GM12878 (cell line): ENCODE data around the gene FZD2. TPM values are rescaled to one million over a fixed set of nuclear protein-coding genes. Genes with fewer than 3 reads are reported as not detected.

ENCODE experiments used
- ATAC-seq: fragments of 200-7000 bp; cut with Tn5 transposase; 3 replicates; pipeline ENCODE4 v1.9.1; 2020; ENCODE audit warnings: mild to moderate bottlenecking, moderate library complexity
- BruUV-seq: library from RNA; stranded (reverse); fragments of 400-500 nt; replicated peaks from 2 replicates; lab custom pipeline; 2021; lab: Mats Ljungman, UMichigan
- CTCF ChIA-PET: fragments of 300-600 bp; sonication (Branson Sonifier 250); formaldehyde crosslinking; extraction: SDS; loops from one replicate; lab custom pipeline; 2021; ENCODE audit warnings: inconsistent platforms; lab: Yijun Ruan, JAX
- POLR2A ChIA-PET: fragments of 350-600 bp; formaldehyde crosslinking; extraction: SDS; loops from one replicate; lab custom pipeline; 2021; ENCODE audit warnings: inconsistent platforms; lab: Charles Lee
- RAD21 ChIA-PET: fragments of 300-600 bp; sonication (Branson Sonifier 250); formaldehyde crosslinking; loops from one replicate; lab custom pipeline; 2023; ENCODE audit warnings: antibody characterized with exemption; ENCODE audit not compliant: unreplicated experiment; lab: Charles Lee
- SMC1A ChIA-PET: fragments of 300-600 bp; sonication (Branson Sonifier 250); formaldehyde crosslinking; loops from one replicate; lab custom pipeline; 2023; ENCODE audit not compliant: unreplicated experiment, uncharacterized antibody; lab: Charles Lee
- DNase-seq: peaks from one replicate; pipeline ENCODE4 v3.0.0-alpha.2; 2011; ENCODE audit warnings: low read depth, low spot score
- FAIRE-seq: peaks from 3 replicates; lab custom pipeline; 2011; peaks lifted over from hg19 to GRCh38; lab: Jason Lieb, UNC
- H2AFZ ChIP-seq: 2 replicates; pipeline ENCODE4 v1.6.0; 2011; ENCODE audit warnings: low read depth, low read length, control low read depth; ENCODE audit not compliant: control insufficient read depth
- H3K27ac ChIP-seq: 2 replicates; pipeline ENCODE4 v1.5.1; 2011; ENCODE audit warnings: control low read depth; ENCODE audit not compliant: control insufficient read depth, insufficient read depth
- H3K27me3 ChIP-seq, 2 experiments: replicated peaks in 1 of 2; 2 replicates each; pipeline versions ENCODE4 v1.6.0 to v1.6.1; 2011; ENCODE audit warnings: low read length in 1 of 2; ENCODE audit not compliant: control insufficient read depth in 2 of 2, insufficient read depth in 2 of 2
- H3K36me3 ChIP-seq, 2 experiments: 2 replicates each; pipeline ENCODE4 v1.5.1; 2011; ENCODE audit warnings: low read length in 1 of 2; ENCODE audit not compliant: control insufficient read depth in 2 of 2, insufficient read depth in 2 of 2
- H3K4me1 ChIP-seq: 2 replicates; pipeline ENCODE4 v1.6.1; 2011; ENCODE audit warnings: mild to moderate bottlenecking, low read length, moderate library complexity, mixed read lengths; ENCODE audit not compliant: control insufficient read depth, insufficient read depth
- H3K4me2 ChIP-seq: 2 replicates; pipeline ENCODE4 v1.6.0; 2011; ENCODE audit warnings: control low read depth; ENCODE audit not compliant: control insufficient read depth, insufficient read depth
- H3K4me3 ChIP-seq: fragments of 200-600 bp; sonication (generic); 2 replicates; pipeline ENCODE4 v1.5.1; 2016
- H3K79me2 ChIP-seq: 2 replicates; pipeline ENCODE4 v1.6.0; 2011; ENCODE audit warnings: low read length; ENCODE audit not compliant: control insufficient read depth, insufficient read depth
- H3K9ac ChIP-seq: 2 replicates; pipeline ENCODE4 v1.8.0; 2011; ENCODE audit warnings: low read length, control low read depth, mixed read lengths; ENCODE audit not compliant: control insufficient read depth, insufficient read depth
- H3K9me3 ChIP-seq: replicated peaks from 3 replicates; pipeline ENCODE4 v1.5.1; 2011; ENCODE audit warnings: mild to moderate bottlenecking, low read length; ENCODE audit not compliant: control insufficient read depth, insufficient read depth
- H4K20me1 ChIP-seq: 2 replicates; pipeline ENCODE4 v1.6.0; 2011; ENCODE audit not compliant: control insufficient read depth, insufficient read depth
- HCFC1 ChIP-seq: fragments of 150-350 bp; IDR thresholded peaks from 2 replicates; pipeline ENCODE4 v1.6.1; 2014; ENCODE audit warnings: low read length
- MTA3 ChIP-seq: IDR thresholded peaks from 2 replicates; pipeline ENCODE4 v1.6.1; 2012; ENCODE audit warnings: low read length, inconsistent platforms, borderline replicate concordance
- MXI1 ChIP-seq: fragments of 150-350 bp; IDR thresholded peaks from 2 replicates; pipeline ENCODE4 v1.6.1; 2011; ENCODE audit warnings: low read depth, mild to moderate bottlenecking, inconsistent platforms, low read length, improper control_type of control experiment
- NR2C1 ChIP-seq: fragments of 450-650 bp; IDR thresholded peaks from 2 replicates; pipeline ENCODE4 v1.6.1; 2017; ENCODE audit warnings: antibody characterized with exemption, mild to moderate bottlenecking, moderate library complexity
- PAX8 ChIP-seq: fragments of 450-650 bp; IDR thresholded peaks from 2 replicates; pipeline ENCODE4 v1.6.1; 2017; ENCODE audit warnings: mild to moderate bottlenecking, moderate library complexity
- POLR2AphosphoS2 ChIP-seq: IDR thresholded peaks from 2 replicates; pipeline ENCODE4 v1.6.1; 2011; ENCODE audit warnings: low read depth, mild to moderate bottlenecking, low read length, improper control_type of control experiment, moderate library complexity
- RELA ChIP-seq: fragments of 450-650 bp; IDR thresholded peaks from 2 replicates; pipeline ENCODE4 v1.8.0; 2014; ENCODE audit warnings: borderline replicate concordance; ENCODE audit not compliant: partially characterized antibody
- RELB ChIP-seq: fragments of 450-650 bp; IDR thresholded peaks from 2 replicates; pipeline ENCODE4 v1.6.1; 2017; ENCODE audit warnings: low read depth, mild to moderate bottlenecking, moderate library complexity
- STAT1 ChIP-seq: fragments of 450-650 bp; conservative IDR thresholded peaks from 2 replicates; pipeline ENCODE4 v1.6.1; 2014; ENCODE audit warnings: antibody characterized with exemption, mild to moderate bottlenecking
- STAT3 ChIP-seq: IDR thresholded peaks from 2 replicates; pipeline ENCODE4 v1.6.1; 2011; ENCODE audit warnings: low read depth, low read length, improper control_type of control experiment
- YBX1 ChIP-seq: fragments of 450-650 bp; IDR thresholded peaks from 2 replicates; pipeline ENCODE4 v1.6.1; 2016; ENCODE audit warnings: antibody characterized with exemption
- WGBS: methylation state at CpG from one replicate; pipeline ENCODE4 v1.1.6; 2016; ENCODE audit warnings: low lambda C conversion rate; ENCODE audit not compliant: insufficient replicate concordance, insufficient coverage; ENCODE audit errors: missing lambda C conversion rate; 5-methylcytosine and 5-hydroxymethylcytosine counted together
- in situ Hi-C: fragments of 300-500 bp; cut with MboI; formaldehyde crosslinking; loops from 9 replicates; pipeline ENCODE4 v1.14.3; 2018; ENCODE audit warnings: mixed read lengths
- intact Hi-C: fragments of 100-400 bp; cut with micrococcal nuclease; formaldehyde crosslinking; loops from one replicate; pipeline ENCODE4 v1.14.2; 2022; ENCODE audit not compliant: unreplicated experiment
- polyA plus RNA-seq, 11 experiments: library from polyadenylated mRNA; depleted of rRNA in 4 of 11; unstranded in 6 of 11; stranded (reverse) in 5 of 11; fragments of >200 nt; fragmentation: Nextera tagmentation in 4 of 11; fragmentation: Illumina TruSeq in 1 of 11; extraction: Ambion mirVana in 4 of 11; extraction: Trizol in 1 of 11; gene quantifications; 1 replicate in 1 of 11; 2 replicates in 10 of 11; pipeline versions ENCODE4 v1.2.1 to v1.2.3, GENCODE V29; 2011 to 2016; ENCODE audit warnings: inconsistent platforms in 2 of 11, missing spikeins in 2 of 11, low read depth in 1 of 11
- total RNA-seq, 4 experiments: library from RNA; depleted of rRNA in 3 of 4; stranded (reverse); fragments of >200 nt in 3 of 4; fragmentation: Illumina TruSeq in 1 of 4; extraction: Trizol in 1 of 4; gene quantifications; 2 replicates each; pipeline versions ENCODE4 v1.2.1 to v1.2.3, GENCODE V29; 2013 to 2021
- TF ChIP-seq, protein P1 (sequence below): IDR thresholded peaks from 2 replicates; pipeline ENCODE4 v1.6.1; 2011; ENCODE audit warnings: low read depth, mild to moderate bottlenecking, low read length, moderate library complexity, borderline replicate concordance; ENCODE audit errors: extremely low read depth
- TF ChIP-seq, protein P2 (sequence below): fragments of 450-650 bp; formaldehyde crosslinking; IDR thresholded peaks from 2 replicates; pipeline ENCODE4 v1.4.0; 2022; ENCODE audit warnings: mild to moderate bottlenecking, moderate library complexity

Gene FZD2
- total and polyA plus RNA-seq, 10 of the 15 experiments (the other 5 are each of a cell fraction or from before 2014, with no cell fraction given), result 0.09 to 4.2 (median 0.63) TPM; not detected in 1

DNA sequence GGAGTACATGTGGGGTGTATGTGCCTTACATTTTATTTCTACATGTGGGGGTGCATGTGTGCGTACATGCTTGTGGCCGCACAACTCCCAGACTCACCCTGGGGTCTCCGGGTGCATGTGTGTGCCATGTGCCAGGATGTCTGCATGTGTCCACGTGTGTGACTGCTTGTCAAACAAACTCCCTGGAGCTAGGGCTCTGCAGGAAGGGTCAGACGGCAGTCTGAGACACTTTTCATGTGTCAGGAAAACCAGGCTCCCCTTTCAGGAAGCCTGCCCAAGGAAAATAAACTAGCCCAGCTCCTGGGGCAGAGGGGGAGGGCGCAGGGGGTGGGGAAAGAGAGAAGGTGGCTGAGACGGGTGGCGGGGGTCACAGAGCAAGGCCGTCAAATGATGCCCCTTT lies 44.7 kb downstream of the FZD2 start:
- FAIRE-seq, result no peak
- CTCF ChIA-PET, result no interaction called here
- in situ Hi-C loops (no loop called here), intact Hi-C loops (no loop called here)
- no peaks in the 10 kb centered on the region for H3K27me3 ChIP-seq
- POLR2A ChIA-PET, result no interaction called here
- no peak overlapping the region for H3K4me2 ChIP-seq
- no peak for DNase-seq
- no peak overlapping the region for H3K4me3 ChIP-seq
- ATAC-seq, result no peak
- BruUV-seq, result no TSS peak
- H3K4me1 ChIP-seq, result no peaks in the 10 kb centered on the region
- WGBS, result 33% methylated on average over 7 of the region's 9 CpGs
- SMC1A ChIA-PET, result no interaction called here
- H3K9me3 ChIP-seq, result no peaks in the 10 kb centered on the region
- TF ChIP-seq MXI1 (no peak), RELB (no peak), STAT3 (no peak), MTA3 (no peak), PAX8 (no peak), STAT1 (no peak), POLR2AphosphoS2 (no peak), RELA (no peak), YBX1 (no peak), NR2C1 (no peak), HCFC1 (no peak)
- TF ChIP-seq, protein P1, sequence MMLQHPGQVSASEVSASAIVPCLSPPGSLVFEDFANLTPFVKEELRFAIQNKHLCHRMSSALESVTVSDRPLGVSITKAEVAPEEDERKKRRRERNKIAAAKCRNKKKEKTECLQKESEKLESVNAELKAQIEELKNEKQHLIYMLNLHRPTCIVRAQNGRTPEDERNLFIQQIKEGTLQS, result no peak
- TF ChIP-seq, protein P2, sequence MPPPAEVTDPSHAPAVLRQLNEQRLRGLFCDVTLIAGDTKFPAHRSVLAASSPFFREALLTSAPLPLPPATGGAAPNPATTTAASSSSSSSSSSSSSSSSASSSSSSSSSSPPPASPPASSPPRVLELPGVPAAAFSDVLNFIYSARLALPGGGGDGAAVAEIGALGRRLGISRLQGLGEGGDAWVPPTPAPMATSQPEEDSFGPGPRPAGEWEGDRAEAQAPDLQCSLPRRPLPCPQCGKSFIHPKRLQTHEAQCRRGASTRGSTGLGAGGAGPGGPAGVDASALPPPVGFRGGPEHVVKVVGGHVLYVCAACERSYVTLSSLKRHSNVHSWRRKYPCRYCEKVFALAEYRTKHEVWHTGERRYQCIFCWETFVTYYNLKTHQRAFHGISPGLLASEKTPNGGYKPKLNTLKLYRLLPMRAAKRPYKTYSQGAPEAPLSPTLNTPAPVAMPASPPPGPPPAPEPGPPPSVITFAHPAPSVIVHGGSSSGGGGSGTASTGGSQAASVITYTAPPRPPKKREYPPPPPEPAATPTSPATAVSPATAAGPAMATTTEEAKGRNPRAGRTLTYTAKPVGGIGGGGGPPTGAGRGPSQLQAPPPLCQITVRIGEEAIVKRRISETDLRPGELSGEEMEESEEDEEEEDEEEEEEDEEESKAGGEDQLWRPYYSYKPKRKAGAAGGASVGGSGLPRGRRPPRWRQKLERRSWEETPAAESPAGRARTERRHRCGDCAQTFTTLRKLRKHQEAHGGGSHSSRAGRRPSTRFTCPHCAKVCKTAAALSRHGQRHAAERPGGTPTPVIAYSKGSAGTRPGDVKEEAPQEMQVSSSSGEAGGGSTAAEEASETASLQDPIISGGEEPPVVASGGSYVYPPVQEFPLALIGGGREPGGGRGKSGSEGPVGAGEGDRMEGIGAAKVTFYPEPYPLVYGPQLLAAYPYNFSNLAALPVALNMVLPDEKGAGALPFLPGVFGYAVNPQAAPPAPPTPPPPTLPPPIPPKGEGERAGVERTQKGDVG (CRISPR knock-in tag), result no peak
- H3K27ac ChIP-seq, result no peak overlapping the region
- H3K36me3 ChIP-seq, result no peaks in the 10 kb centered on the region
- H2AFZ ChIP-seq, result no peak overlapping the region
- H4K20me1 ChIP-seq, result no peaks in the 10 kb centered on the region
- H3K79me2 ChIP-seq, result no peaks in the 10 kb centered on the region
- no peak overlapping the region for H3K9ac ChIP-seq
- RAD21 ChIA-PET, result no interaction called here
